ENCODE data around the gene GJA3. TPM values are rescaled to one million over a fixed set of nuclear protein-coding genes. Genes with fewer than 3 reads are reported as not detected.

Gene GJA3
- total and polyA plus RNA-seq, 10 of the 15 experiments (the other 5 are each of a cell fraction or from before 2014, with no cell fraction given): 0.03 to 0.11 (median 0.04) TPM; not detected in 5

DNA sequence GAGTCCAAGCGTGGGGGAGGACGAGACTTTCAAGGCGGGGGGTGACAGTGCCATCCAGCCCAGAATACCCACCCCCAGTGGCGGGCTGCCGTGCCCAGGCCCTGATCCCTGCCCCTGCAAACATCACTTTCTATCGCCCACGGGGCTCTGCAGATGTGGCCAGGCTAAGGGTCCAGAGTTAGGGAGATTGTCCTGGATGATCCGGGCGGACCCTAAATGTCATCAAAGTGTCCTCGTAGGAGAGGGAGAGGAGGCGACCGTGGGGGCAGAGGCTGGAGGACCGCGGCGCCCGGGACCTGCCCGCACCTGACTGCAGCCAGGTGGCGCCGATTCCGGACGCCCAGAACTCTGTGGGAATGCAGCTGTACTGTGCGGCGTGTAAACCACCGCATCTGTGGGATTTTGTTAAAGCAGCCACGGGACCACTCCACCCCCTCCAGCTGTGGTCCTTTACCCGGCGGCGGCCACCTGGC is 32.4 kb downstream of the GJA3 start:
- no peak for TF ChIP-seq SMARCA5 (IDR thresholded peaks at IDR 0.05)
- TF ChIP-seq, protein P1, sequence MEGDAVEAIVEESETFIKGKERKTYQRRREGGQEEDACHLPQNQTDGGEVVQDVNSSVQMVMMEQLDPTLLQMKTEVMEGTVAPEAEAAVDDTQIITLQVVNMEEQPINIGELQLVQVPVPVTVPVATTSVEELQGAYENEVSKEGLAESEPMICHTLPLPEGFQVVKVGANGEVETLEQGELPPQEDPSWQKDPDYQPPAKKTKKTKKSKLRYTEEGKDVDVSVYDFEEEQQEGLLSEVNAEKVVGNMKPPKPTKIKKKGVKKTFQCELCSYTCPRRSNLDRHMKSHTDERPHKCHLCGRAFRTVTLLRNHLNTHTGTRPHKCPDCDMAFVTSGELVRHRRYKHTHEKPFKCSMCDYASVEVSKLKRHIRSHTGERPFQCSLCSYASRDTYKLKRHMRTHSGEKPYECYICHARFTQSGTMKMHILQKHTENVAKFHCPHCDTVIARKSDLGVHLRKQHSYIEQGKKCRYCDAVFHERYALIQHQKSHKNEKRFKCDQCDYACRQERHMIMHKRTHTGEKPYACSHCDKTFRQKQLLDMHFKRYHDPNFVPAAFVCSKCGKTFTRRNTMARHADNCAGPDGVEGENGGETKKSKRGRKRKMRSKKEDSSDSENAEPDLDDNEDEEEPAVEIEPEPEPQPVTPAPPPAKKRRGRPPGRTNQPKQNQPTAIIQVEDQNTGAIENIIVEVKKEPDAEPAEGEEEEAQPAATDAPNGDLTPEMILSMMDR (IDR thresholded peaks at IDR 0.05 in 2 of 3, conservative IDR thresholded peaks at IDR 0.05 in 1 of 3; ENCODE audit: control insufficient read depth in 2 of 3, extremely low read depth in 1 of 3, insufficient read depth in 1 of 3, low read depth in 3 of 3, low read length in 3 of 3): peak in 1 of 3 experiments; percentile 17; a peak in 1 of 6 replicates
- Histone ChIP-seq H3K27ac (ENCODE audit: control insufficient read depth, insufficient read depth) (no peak overlapping the region), H3K4me2 (ENCODE audit: control insufficient read depth, insufficient read depth) (peak overlapping the region; percentile 87), H3K4me3 (peak overlapping the region; percentile 69; the same call in 1 of the 2 replicates), H3K4me1 (ENCODE audit: control insufficient read depth, insufficient read depth, low read length) (no peaks in the 10 kb centered on the region), H3K36me3 (ENCODE audit: control insufficient read depth in 2 of 2, insufficient read depth in 2 of 2, low read length in 1 of 2) (no peaks in the 10 kb centered on the region), H3K9me3 (replicated peaks; ENCODE audit: control insufficient read depth, insufficient read depth, low read length) (no peaks in the 10 kb centered on the region), H3K9ac (ENCODE audit: control insufficient read depth, insufficient read depth, low read length) (no peak overlapping the region), H3K27me3 (replicated peaks in 1 of 2; ENCODE audit: control insufficient read depth in 2 of 2, insufficient read depth in 2 of 2, low read length in 1 of 2) (peaks cover 2 to 5% of the 10 kb centered on the region in 2 experiments; a peak in 2 of 4 replicates), H4K20me1 (ENCODE audit: control insufficient read depth, insufficient read depth) (no peaks in the 10 kb centered on the region), H2AFZ (ENCODE audit: control insufficient read depth, low read depth, low read length) (peak overlapping the region; percentile 81), H3K79me2 (ENCODE audit: control insufficient read depth, insufficient read depth, low read length) (no peaks in the 10 kb centered on the region)
- intact Hi-C loops (cut with micrococcal nuclease; ENCODE audit: unreplicated experiment): loop anchor here (5.0 kb wide), 1 partner anchor 34 kb away; the partner anchor contains the start of gene GJA3
- ATAC-seq (peak; percentile 22), FAIRE-seq (no peak), DNase-seq (ENCODE audit: low read depth, low spot score) (no peak)
- ChIA-PET POLR2A (no interaction called here), SMC1A (ENCODE audit: uncharacterized antibody, unreplicated experiment) (no interaction called here), RAD21 (ENCODE audit: unreplicated experiment) (interaction anchor here (1.3 kb wide), 1 partner anchor 144 kb away, joined by 3 read pairs; no protein-coding TSS in a partner anchor), CTCF (interaction anchor here (1.9 kb wide), 1 partner anchor 143 kb away, joined by 10 read pairs; no protein-coding TSS in a partner anchor)
- 4% methylated on average over 27 of the region's 28 CpGs for WGBS (ENCODE audit: insufficient coverage, insufficient replicate concordance, low lambda C conversion rate, missing lambda C conversion rate)
- in situ Hi-C loops (cut with MboI): no loop called here
- no TSS peak for BruUV-seq (replicated peaks)

Data from GM12878 (cell line).